DND-41 (cell line): ENCODE measurements around the gene PMEPA1.

Experiments
- ATAC-seq: fragments of 200-7000 bp; cut with Tn5 transposase; 3 replicates; pipeline ENCODE4 v1.9.1; 2021; ENCODE audit warnings: low read depth; ENCODE audit not compliant: insufficient read depth
- DNase-seq: peaks from one replicate; pipeline ENCODE4 v3.0.0-alpha.2; 2020
- H2AFZ ChIP-seq: 2 replicates; pipeline ENCODE4 v1.6.0; 2012; ENCODE audit warnings: low read depth, low read length
- H3K27ac ChIP-seq: 2 replicates; pipeline ENCODE4 v1.5.1; 2012; ENCODE audit warnings: low read length, inconsistent platforms
- H3K27me3 ChIP-seq: fragments of 200-600 bp; sonication (generic); 2 replicates; pipeline ENCODE4 v1.6.0; 2012; ENCODE audit warnings: low read length, mild to moderate bottlenecking, inconsistent platforms; ENCODE audit not compliant: insufficient read depth, poor library complexity
- H3K36me3 ChIP-seq: 2 replicates; pipeline ENCODE4 v1.5.1; 2012; ENCODE audit warnings: low read length, inconsistent platforms; ENCODE audit not compliant: insufficient read depth
- H3K4me1 ChIP-seq: 2 replicates; pipeline ENCODE4 v1.5.1; 2012; ENCODE audit warnings: mild to moderate bottlenecking, low read length; ENCODE audit not compliant: insufficient read depth
- H3K4me2 ChIP-seq: 2 replicates; pipeline ENCODE4 v1.6.0; 2012; ENCODE audit warnings: mild to moderate bottlenecking, moderate library complexity, low read length, inconsistent platforms; ENCODE audit not compliant: insufficient read depth
- H3K4me3 ChIP-seq, 2 experiments: fragments of 200-600 bp in 1 of 2; shearing (Covaris generic) in 1 of 2; 2 replicates each; pipeline ENCODE4 v1.5.1; 2012 to 2016; ENCODE audit warnings: inconsistent platforms in 2 of 2, low read length in 2 of 2, mild to moderate bottlenecking in 2 of 2, low read depth in 1 of 2, moderate library complexity in 1 of 2
- H3K79me2 ChIP-seq: 2 replicates; pipeline ENCODE4 v1.6.0; 2012; ENCODE audit warnings: low read length, inconsistent platforms; ENCODE audit not compliant: insufficient read depth
- H3K9ac ChIP-seq: 2 replicates; pipeline ENCODE4 v1.6.0; 2012; ENCODE audit warnings: low read depth, mild to moderate bottlenecking, inconsistent platforms, low read length, moderate library complexity
- H3K9me3 ChIP-seq: 2 replicates; pipeline ENCODE4 v1.5.1; 2012; ENCODE audit warnings: low read length, moderate library complexity, mild to moderate bottlenecking, inconsistent platforms; ENCODE audit not compliant: insufficient read depth, severe bottlenecking
- H4K20me1 ChIP-seq: 2 replicates; pipeline ENCODE4 v1.6.0; 2012; ENCODE audit warnings: low read length; ENCODE audit not compliant: insufficient read depth
- EZH2 ChIP-seq: IDR thresholded peaks from 3 replicates; pipeline ENCODE4 v1.6.1; 2012; ENCODE audit warnings: borderline replicate concordance, low read depth, mild to moderate bottlenecking, moderate library complexity, low read length, inconsistent platforms; ENCODE audit not compliant: severe bottlenecking
- TF ChIP-seq, protein P1 (sequence below): IDR thresholded peaks from 2 replicates; pipeline ENCODE4 v1.5.1; 2012; ENCODE audit warnings: borderline replicate concordance, low read length, moderate library complexity, mild to moderate bottlenecking; ENCODE audit not compliant: poor library complexity, severe bottlenecking; ENCODE audit errors: extremely low read depth

Gene PMEPA1

DNA sequence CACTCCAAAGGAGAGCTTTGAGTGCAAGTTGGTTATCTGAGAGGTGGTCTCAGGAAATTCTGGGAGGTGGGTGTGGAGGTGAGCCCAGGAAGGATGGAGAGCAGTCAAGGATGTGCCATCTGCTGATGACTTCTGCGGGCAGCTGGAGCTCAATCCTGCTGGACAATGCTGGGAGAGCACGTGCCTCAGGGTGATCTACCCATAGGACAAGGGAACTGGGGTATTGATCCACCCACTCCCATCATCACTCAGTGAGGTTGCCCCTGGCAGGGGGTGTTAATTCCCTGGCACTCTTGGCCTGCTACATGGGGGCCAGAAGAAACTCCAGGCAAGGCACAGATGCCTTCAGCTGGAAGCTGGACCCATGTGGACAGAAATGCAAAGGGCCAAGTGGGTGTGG is 82.5 kb downstream of the PMEPA1 start:
- TF ChIP-seq, protein P1, sequence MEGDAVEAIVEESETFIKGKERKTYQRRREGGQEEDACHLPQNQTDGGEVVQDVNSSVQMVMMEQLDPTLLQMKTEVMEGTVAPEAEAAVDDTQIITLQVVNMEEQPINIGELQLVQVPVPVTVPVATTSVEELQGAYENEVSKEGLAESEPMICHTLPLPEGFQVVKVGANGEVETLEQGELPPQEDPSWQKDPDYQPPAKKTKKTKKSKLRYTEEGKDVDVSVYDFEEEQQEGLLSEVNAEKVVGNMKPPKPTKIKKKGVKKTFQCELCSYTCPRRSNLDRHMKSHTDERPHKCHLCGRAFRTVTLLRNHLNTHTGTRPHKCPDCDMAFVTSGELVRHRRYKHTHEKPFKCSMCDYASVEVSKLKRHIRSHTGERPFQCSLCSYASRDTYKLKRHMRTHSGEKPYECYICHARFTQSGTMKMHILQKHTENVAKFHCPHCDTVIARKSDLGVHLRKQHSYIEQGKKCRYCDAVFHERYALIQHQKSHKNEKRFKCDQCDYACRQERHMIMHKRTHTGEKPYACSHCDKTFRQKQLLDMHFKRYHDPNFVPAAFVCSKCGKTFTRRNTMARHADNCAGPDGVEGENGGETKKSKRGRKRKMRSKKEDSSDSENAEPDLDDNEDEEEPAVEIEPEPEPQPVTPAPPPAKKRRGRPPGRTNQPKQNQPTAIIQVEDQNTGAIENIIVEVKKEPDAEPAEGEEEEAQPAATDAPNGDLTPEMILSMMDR: no peak
- TF ChIP-seq EZH2: no peak
- Histone ChIP-seq H2AFZ (peak overlapping the region; percentile 83), H3K4me1 (peaks cover 25% of the 10 kb centered on the region), H3K9me3 (no peaks in the 10 kb centered on the region), H4K20me1 (no peaks in the 10 kb centered on the region), H3K27me3 (peaks cover 5% of the 10 kb centered on the region), H3K79me2 (no peaks in the 10 kb centered on the region), H3K4me2 (peak overlapping the region; percentile 50; the same call in 1 of the 2 replicates), H3K36me3 (no peaks in the 10 kb centered on the region), H3K27ac (peak overlapping the region; percentile 94), H3K4me3 (no peak overlapping the region; a peak in 1 of 4 replicates), H3K9ac (peak overlapping the region; percentile 10; the same call in 1 of the 2 replicates)
- no peak for ATAC-seq
- DNase-seq: no peak

DNA sequence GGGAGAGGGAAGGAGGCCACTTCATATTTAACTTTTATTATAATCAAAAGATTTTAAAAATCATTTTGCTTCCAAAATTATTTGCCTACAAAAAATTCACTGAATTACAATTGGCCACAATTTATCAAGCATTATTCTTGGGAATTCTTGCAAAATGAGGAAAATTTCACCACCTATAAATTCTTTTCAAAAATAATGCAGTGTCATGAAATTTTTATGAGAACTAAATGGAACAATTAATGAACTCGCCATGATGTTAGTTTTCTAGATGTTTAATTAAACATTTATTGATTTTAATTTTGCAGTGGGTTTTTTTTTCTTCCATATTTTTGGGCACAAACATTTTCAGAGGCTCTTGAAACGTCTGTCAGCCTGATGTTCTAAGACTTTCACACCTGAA is 83.8 kb downstream of the PMEPA1 start:
- TF ChIP-seq EZH2: no peak
- TF ChIP-seq, protein P1: no peak
- H3K79me2 ChIP-seq: no peaks in the 10 kb centered on the region
- no peak overlapping the region for H3K4me2 ChIP-seq
- no peaks in the 10 kb centered on the region for H3K36me3 ChIP-seq
- H4K20me1 ChIP-seq: no peaks in the 10 kb centered on the region
- no peak overlapping the region for H3K9ac ChIP-seq
- peaks cover 37% of the 10 kb centered on the region for H3K4me1 ChIP-seq
- no peak overlapping the region for H3K4me3 ChIP-seq
- DNase-seq (no peak), ATAC-seq (no peak)
- peaks cover 5% of the 10 kb centered on the region for H3K27me3 ChIP-seq
- H3K27ac ChIP-seq: no peak overlapping the region
- no peaks in the 10 kb centered on the region for H3K9me3 ChIP-seq
- no peak overlapping the region for H2AFZ ChIP-seq

DNA sequence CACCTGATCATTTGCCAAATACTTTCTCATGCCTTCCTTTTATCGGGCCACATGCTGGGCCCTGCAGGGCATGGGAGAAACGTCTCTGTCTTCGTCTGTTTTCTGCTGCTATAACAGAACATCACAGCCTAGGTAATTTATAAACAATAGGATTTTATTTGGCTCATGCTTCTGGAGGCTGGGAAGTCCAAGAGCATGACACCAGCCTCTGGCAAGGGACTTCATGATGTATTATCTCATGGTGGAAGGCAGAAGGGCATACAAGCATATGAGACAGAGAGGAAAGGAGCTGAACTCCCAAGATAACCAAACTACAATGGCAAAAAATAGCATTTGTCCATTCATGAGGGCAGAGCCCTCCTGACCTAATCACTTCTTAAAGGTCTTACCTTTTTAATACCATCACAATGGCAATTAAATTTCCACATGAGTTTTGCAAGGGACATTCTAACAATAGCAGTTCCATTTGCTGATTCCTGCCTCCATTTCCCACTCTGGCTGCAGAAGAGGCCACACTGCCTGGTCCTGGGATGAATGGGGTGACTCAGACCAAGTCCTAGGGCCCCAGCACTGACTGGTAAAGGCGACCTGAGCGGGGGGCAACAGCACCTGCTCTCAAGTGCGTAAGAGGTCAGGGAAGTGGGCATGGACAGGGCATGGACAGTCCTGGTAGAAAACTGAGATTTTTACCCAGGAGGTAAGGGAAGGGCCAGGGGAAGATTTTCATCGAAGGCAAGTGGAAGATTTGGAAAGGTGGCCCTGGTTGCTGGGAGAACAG is 84.4 kb downstream of the PMEPA1 start:
- no peak overlapping the region for H3K9ac ChIP-seq
- TF ChIP-seq EZH2: no peak
- TF ChIP-seq, protein P1: no peak
- no peaks in the 10 kb centered on the region for H3K36me3 ChIP-seq
- no peak overlapping the region for H3K4me2 ChIP-seq
- no peaks in the 10 kb centered on the region for H4K20me1 ChIP-seq
- H3K27ac ChIP-seq: no peak overlapping the region
- ATAC-seq (no peak), DNase-seq (no peak)
- no peaks in the 10 kb centered on the region for H3K9me3 ChIP-seq
- peaks cover 43% of the 10 kb centered on the region for H3K4me1 ChIP-seq
- no peak overlapping the region for H3K4me3 ChIP-seq
- peaks cover 5% of the 10 kb centered on the region for H3K27me3 ChIP-seq
- H3K79me2 ChIP-seq: no peaks in the 10 kb centered on the region
- no peak overlapping the region for H2AFZ ChIP-seq
